Suppressor macrophage (primary cell): ENCODE results near the gene KLHDC10.
"Not testable (repeated sequence)": the region's sequence is repeated elsewhere in the genome, so short reads cannot be mapped to it uniquely, and the experiment has no call there.

ENCODE experiments used
- DNase-seq, 4 experiments: peaks; one replicate each; pipeline ENCODE4 v3.0.0-alpha.2; 2020 to 2022

The KLHDC10 gene

DNA sequence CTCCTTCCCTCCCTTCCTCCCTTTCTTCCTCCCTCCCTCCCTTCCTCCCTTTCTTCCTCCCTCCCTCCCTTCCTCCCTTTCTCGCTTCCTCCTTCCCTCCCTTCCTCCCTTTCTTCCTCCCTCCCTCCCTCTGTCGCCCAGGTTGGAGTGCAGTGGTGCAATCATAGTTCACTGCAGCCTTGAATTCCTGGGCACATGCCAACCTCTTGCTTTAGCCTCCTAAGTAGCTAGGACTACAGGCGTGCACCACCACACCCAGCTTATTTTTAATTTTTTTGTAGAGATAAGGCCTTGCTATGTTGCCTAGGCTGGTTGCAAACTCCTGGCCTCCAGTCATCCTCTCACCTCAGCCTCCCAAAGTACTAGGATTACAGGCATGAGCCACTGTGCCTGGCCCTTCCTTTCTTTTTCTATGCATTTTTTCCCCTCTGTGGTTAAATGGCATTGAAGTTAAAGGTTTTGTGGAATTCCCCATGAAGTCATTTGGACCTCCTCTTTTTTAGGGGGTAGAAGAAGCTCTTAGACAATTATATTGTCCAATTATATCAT is 9.6 kb downstream of the KLHDC10 start:
- DNase-seq = no peak

DNA sequence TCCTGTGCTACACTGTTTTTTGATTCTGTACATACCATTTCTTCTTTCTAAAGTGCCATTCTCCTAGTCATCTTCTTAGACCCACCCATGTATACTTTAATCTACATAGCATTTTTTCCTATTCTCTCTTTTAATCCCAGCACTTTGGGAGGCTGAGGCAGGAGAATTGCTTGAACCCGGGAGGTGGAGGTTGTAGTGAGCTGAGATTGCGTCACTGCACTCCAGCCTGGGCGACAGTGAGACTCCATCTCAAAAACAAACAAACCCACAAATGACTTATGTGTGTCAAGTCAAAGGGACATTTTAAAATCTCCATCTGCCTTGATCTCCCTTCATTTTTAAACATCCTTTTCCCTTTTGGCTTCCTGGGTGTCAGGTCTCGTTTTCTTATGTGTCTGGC is 13.2 kb downstream of the KLHDC10 start:
- DNase-seq = not testable (repeated sequence)

DNA sequence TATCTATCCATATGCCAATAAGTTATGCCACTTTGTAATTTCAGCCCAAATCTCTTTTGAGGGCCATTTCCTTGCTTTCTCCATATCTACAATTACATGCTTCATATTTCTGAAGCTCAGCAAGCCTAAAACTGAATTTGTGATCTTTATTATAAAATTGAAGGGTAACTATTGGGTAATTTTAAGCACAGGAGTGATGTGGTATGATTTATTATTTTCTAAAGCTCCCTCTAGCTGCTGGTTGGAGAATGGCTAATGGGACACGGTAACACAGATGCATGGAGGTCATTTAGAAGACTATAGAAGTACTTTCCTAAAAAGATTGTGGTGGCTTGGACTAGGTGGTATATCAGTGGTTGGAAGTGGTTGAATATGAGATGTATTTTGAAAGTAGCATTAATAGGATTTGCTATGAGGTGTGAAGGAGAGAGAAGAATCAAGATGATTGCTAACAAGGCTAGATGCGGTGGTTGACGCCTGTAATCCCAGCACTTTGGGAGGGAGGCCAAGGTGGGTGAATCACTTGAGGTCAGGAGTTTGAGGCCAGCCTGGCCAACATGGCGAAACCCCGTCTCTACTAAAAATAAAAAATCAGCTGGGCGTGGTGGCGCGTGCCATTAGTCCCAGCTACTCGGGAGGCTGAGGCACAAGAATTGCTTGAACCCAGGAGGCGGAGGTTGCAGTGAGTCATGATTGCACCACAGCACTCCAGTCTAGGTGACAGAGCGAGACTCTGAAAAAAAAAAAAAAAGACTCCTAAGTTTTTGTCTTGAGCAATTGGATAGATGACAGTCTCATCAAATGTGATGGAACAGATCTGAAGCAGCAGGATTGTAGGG is 13.9 kb downstream of the KLHDC10 start:
- peak in 3 of 4 experiments; percentile 30 to 43 (median 36) for DNase-seq

DNA sequence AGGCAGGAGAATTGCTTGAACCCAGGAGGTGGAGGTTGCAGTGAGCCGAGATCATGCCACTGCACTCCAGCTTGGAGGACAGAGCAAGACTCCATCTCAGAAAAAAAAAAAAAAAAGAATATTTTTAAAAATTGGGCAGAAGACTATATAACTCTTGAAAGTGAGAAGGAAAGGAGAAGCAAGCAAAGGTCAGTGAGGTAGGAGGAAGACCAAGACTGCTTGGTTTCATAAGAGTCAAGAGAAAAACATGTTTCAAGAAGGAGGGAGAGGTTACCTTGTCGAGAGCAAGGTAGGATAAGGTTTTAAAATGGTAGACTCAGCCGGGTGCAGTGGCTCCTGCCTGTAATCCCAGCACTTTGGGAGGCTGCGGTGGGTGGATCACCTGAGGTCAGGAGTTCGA is 14.9 kb downstream of the KLHDC10 start:
- DNase-seq = not testable (repeated sequence)

DNA sequence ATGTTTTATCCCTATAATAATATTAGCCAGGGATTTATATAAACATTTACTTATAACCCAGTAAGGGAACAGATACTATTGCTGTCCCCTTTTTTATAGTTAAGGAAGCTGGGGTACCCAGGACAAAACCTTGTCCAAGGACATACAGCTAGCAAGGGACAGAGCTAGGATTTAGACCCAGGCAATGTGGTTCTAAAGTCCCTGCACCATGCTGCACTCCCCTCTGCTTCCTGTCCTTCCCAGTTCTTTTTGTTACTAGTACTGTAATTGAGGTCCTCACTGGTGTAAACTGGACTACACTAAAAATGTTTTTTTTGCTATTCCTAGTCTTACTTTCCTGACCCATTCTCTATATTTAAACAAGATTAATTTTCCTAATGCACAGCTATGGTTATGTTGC is 16.6 kb downstream of the KLHDC10 start:
- DNase-seq = no peak

DNA sequence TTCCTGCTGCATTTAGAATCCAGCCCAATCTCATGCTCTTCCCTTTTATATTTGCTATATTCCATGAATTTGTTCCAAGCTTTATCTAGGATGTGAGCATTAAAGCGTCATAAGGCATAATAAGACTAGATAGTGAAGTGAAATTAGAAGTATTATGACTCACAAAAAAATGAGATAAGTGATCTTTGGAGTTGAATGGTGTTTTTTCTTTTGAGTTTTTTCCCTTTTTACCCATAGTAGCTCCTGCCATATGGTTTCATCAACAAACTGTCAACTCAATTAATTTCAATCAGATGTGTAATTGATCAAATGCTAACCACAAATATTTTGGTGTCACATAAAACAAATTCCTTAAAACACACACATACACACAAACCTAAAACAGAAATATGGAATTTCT is 17.0 kb downstream of the KLHDC10 start:
- DNase-seq = no peak

DNA sequence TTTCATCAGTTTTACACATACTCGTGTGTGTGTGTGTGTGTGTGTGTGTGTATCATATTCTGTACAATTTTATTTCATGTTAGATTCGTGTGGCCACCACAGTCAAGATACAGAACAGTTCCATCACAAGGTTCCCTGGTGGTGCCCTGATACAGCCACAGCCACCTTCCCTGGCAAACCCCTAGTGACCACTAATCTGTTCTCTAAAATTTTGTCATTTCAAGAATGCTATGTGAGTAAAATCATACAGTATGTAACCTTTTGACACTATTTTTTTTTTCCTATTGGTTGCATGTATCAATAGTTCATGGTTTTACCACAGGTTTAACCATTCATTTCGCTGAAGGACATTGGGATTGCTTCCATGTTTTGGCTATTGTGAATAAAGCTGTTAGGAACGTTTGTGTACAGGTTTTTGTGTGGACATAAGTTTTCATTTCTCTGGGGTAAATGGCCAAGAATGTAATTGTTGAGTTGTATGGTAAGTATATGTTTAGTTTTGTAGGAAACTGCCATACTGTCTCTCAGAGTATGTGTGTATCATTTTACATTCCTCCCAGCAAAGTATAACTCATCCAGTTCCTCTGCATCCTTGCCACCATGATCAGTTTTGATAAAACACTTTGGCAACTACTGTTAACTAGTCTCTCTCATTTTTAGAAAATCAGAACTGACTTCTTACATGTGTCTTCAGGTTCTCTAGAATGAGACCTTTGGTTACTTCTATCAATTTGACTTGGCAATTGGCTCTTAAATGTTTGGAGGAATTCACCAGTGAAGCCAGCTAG is 20.6 kb downstream of the KLHDC10 start:
- no peak for DNase-seq

DNA sequence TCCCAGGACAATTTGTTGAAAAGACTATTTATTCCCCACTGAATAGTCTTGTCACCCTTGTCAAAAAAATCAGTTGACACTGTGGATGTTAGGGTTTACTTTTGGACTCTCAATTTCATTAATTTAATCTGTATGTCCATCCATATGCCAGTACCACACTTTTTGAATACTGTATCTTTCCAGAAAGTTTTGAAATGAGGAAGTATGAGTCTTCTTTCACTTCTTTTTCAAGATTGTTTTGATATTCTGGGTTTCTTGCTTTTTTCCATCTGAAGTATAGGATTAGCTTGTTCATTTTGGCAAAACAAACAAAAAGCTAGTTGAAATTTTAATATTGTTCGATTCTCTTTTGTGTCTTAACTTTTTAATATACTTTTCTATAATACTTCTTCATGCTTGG is 21.7 kb downstream of the KLHDC10 start:
- DNase-seq = peak in 1 of 4 experiments; percentile 15

DNA sequence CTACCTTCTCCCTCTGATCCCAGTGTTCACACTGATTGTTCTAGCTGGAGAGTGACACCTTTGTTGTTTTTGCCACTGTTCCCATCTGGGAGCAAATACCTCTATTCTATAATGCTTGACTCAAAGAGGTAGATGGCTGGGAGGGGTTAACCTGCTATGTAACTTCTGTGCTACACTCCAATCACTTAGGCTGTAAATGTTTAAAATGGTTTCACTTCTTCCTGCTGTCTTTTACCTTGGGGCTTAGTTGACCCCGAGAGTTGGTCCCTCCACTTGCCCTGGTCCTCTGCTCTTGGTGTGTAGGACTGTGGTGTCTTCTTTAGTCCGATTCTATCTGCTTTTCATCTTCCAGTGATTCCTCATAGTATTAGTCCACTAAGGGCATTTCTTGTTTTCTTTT is 22.3 kb downstream of the KLHDC10 start:
- DNase-seq = no peak

DNA sequence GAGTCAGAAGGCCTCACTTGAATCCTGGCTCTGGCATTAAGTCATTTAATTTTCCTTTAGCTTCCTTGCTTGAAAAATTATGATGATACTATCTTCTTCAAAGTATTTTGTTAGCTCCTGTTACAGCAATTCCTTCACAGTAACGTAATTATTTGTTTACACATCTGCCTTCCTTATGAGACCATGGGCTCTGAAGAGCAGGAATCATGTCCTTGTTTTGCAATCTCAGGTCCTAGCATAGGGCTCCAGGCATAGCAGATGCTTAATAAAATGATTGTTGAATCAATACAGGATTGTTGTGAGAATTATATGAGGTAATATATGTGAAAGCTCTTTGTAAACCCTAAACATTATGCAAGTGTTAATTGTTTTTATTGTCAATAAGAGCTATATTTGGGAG is 25.5 kb downstream of the KLHDC10 start:
- no peak for DNase-seq

DNA sequence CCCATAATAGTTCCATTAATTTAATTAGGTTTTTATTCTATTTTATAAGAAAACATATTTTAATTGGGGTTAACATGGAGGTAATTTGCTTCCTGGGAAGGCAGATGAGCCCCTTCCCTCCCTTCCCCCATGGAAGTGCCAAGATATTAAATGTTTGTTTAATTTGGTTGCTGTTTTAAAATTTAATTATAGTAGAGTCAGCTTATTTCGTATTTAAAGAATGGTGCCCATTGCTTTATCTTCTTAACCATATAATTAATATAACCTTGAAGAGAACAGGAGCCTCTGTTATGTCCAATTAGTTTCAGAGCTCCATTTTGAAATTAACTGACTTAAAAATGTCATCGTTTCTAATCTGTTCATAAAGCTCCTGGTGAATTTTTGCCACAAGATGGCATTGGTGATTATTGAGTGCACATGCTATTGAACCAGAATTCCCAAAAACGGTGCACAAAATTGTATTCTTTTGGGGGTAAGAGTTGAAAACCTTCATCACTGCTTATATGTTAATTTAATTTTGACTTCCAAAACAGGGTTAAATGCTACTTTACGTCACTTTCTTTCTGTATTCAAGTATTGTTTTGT is 26.0 kb downstream of the KLHDC10 start:
- DNase-seq = no peak

DNA sequence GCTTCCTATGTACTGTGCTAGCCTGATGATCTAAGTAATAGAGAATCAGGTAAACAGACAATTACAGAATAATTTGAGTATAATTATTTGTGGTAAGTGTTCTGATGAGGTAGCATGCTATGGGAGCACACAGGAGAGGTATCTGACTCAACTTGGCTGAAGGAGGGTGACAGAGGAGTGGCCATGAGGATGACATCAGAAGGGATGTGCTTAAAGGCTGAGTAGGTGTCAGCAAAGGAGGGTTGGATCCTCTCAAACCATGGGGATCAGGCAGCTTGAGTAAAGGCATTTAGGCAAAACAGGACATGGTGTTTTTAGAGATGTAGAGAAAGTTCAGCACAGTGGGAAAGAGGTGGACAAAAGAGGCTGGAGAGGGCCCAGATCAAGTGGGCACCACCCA is 29.0 kb downstream of the KLHDC10 start:
- peak in 3 of 4 experiments; percentile 24 to 31 (median 31) for DNase-seq

DNA sequence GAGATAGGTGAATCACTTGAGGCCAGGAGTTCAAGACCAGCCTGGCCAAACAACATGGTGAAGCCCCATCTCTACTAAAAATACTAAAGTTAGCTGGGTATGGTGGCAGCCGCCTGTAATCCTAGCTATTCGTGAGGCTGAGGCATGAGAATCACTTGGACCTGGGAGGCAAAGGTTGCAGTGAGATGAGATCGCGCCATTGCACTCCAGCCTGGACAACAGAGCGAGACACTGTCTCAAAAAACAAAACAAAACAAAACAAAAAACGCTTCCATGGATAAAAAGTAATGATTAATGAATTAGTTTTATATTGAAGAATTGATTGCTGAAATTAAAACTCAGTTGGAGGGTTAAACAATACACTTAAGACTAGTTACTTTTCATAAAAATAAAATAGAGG is 32.3 kb downstream of the KLHDC10 start:
- no peak for DNase-seq

DNA sequence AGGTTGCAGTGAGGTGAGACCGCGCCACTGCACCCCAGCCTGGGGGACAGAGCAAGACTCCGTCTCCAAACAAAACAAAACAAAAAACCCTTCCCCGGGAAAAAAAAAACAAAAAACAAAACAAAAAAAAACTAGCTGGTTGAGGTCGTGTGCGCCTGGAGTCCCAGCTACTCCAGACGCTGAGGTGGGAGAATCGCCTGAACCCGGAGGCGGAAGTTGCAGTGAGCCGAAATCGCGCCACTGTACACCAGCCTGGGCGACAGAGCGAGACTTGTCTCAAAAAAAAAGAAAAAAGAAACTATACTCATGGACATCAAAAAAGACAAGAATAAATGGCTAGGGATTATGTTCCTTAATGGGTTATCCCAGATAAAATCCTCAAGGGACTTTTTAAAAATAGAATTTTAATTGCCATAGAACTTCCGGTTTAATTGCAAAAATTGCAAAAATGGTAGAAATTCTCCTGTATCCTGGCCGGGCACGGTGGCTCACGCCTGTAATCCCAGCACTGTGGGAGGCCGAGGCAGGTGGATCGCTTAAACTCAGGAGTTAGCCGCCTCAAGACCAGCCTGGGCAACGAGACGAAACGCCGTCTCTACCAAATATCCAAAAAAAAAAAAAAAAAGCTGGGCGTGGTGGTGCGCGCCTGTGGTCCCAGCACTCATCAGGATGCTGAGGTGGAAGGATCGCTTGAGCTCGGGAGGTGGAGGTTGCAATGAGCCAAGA is 37.8 kb downstream of the KLHDC10 start:
- no peak for DNase-seq

DNA sequence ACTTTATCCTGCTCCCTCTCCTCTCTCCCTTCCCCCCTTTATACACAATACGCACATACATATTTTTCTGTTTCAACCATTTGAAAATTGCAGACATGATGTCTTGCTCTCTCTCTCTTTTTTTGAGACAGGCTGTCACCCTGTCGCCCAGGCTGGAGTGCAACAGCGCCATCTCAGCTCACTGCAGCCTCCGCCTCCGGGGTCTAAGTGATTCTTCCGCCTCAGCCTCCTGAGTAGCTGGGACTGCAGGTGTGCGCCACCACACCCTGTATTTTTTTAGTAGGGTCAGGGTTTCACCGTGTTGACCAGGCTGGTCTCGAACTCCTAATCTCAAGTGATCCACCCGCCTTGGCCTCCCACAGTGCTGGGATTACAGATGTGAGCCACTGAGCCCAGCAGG is 38.5 kb downstream of the KLHDC10 start:
- DNase-seq = no peak

DNA sequence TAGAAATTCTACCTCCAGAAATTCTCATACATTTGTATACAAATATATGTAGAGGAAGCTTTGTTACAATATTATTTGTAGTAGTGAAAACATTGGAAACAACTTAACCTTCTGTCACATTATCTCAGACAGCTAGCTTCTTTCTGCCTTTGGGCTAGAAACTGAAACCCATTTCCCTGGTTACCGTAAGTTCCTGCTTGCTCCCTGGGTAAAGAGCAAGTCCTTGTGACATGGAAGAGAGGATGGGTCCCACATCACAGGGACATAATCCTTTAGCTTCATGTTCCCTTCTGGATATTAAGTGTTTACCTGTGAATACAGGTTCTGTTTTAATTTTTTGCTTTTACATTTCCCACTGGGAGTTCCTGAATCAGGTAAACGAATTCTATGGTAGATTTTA is 41.8 kb downstream of the KLHDC10 start:
- DNase-seq = peak in 1 of 4 experiments; percentile 9

DNA sequence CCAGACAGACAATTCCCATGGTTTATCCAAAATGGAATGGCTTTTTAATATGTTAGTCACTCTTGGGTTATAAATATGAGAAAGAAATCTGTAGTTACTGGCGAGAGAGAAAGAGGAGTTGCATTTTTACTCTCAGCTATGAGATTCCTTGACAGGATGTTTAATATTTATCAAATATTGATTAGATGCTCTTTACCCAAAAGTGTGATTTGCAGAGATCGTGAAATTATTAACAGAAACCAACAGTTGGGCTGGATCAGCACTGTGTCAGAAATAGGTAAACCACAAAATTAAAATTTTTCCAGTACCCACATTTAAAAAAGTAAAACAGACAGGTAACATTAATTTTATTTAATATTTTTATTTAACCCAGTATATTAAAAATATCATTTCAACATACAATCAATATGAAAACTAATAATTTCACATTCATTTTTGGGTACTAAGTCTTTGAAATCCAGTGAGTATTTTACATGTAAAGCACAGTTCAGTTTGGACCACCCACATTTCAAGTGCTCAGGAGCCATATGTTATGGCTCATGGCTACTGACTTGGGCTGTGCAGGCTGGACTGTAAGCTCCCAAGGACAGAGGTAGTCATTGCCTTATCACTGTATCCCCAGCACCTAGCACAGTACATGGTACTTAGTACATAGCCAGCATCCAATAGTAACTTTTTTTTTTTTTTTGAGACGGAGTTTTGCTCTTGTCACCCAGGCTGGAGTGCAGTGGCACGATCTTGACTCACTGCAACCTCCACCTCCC is 42.5 kb downstream of the KLHDC10 start:
- no peak for DNase-seq

DNA sequence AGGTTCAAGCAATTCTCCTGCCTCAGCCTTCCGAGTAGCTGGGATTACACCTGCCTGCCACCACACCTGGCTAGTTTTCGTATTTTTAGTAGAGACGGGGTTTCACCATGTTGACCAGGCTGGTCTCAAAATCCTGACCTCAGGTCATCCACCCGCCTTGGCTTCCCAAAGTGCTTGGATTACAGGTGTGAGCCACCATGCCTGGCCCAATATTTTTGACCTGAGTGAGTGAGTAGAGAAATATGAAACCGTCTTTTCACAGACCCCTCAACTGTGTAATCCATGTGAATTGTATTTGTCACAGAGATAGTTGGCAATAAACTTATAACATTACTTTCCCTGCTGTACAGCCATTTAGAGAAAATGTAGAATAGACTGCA is 43.1 kb downstream of the KLHDC10 start:
- not testable (repeated sequence) for DNase-seq

DNA sequence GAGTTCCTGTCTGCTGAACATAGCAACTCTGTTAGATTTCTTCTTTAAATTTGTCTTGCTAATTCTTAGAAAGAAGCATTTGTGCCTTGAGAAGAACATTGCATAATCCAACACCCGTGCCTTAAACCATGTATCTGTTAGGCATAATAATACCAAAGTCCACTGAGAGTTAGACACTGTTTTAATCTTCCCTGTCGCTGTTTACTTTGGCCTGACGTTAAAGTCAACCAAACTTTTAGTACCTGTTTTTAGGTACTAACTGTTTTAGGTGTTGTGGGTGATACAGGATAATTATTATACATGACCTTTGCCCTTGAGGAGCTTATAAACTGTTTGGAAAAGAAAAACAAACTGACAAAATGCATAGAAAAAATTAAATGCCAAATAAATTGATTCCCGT is 43.6 kb downstream of the KLHDC10 start:
- no peak for DNase-seq

DNA sequence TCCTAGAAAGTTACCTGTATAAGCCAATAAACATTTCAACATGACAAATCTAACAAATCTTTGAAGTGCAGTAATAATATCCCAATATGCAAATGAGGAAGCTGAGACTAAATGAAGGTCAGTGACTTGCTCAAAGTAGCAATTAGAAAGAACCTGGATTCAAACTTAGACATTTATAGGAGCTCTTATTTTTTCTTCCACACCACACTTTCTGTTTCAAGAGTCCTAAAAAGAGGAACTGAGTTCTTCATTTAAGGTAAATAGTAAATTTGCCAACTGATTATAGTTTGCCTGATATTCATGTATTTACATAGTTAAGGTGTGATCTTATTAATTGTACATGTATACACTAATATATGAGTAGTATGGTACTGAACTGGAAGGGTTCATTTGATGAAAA is 44.0 kb downstream of the KLHDC10 start:
- no peak for DNase-seq

DNA sequence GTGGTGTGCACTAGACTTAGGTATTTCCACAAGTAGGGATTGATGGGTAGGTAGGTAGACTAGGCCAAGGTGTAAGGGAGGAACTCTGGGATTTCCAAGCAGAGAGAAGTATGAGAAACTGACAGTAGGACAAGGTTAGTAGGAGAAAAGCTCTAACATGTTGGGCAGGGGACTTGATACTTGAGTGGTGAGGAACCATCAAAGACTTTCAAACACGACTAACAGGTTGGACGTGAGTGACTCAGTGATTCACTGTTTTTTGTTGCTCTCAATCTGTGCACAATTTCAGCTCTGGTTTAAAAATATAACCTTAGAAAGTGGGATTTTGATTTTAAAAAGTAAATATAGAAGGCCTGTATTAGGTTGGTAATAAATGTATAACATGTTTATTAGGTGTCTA is 44.4 kb downstream of the KLHDC10 start:
- DNase-seq = no peak

DNA sequence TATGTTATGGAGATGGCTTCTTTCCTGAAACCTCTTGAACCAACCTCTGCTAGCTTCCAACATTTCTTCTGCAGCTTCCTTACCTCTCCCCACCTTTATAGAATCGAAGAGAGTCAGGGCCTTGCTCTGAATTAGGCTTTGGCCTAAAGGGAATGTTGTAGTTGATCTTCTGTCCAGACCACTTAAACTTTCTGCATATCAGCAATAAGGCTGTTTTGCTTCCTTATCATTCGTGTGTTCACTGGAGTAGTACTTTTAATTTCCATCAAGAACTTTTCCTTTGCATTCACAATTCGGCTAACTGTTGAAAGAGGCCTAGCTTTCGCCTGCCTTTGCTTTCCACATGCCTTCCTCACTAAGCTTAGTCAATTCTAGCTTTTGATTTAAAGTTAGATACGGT is 48.0 kb downstream of the KLHDC10 start:
- DNase-seq = no peak
